DMS 273 (cell line): ENCODE data around the gene NOTCH3.

ENCODE experiments used
- DNase-seq: peaks from one replicate; lab custom pipeline; 2025; ENCODE audit not compliant: unreplicated experiment; lab: John Stamatoyannopoulos, UW

Gene NOTCH3

DNA sequence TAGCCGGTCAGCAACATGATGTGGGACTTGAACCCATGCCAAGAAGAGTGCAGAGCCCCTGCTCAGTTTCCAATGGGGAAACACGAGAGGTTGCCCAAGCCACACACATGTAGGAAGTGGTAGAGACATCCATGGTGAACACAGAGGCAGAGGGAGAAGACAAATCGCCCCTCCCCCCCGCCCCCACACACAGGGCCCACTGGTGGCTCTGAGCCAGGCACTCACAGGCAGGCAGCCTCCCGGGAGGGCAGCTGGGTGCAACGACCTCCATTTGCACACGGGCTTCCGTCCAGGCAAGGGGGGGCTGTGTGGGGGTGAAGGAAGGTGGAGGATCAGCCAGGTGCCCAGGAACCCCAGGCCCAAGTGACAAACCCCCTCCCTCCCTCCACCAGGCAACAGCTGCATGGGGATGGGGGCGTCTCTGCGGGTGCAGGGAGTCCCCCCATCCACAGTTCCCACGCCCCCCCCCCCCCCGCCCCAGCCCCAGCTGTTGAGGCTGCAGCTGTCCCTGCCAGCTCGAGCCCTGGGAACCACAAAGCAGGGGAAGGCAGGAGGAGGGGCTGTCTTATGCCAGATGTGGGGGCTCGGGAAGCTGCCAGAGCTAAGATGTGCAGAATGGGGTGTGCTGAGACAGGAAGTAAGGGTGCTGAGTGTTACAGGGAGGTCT lies 3.4 kb downstream of the NOTCH3 start:
- DNase-seq = peak; percentile 51

DNA sequence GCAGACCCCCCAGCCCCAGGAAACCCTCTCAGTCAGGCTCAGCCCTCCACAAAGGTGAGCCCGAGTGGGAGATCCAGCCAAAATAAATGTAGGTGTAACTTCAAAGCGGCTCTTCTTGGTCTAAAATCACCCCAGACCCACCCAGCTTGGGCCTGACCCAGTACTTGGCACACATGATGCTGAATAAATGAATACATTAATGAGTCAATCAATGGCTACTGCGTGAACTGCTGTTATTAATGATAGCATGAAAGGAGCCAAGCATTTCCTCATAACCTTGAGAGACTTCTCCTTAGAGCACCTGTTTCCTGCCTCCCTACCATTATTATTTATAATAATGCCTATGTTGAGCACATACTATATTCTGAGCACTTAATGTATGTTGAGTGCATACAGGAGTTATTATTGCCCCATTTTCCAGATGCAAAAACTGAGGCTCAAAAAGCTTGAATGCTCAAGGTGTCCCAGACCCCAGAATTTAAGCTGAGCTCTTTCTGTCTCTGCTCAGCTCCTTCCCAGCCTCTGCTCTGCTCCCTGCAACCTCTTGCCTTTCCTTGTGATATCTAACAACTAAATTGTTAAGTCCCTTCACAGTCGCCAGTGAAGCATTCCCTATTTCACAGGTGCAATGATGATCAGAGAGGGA lies 4.3 kb downstream of the NOTCH3 start:
- DNase-seq = no peak

DNA sequence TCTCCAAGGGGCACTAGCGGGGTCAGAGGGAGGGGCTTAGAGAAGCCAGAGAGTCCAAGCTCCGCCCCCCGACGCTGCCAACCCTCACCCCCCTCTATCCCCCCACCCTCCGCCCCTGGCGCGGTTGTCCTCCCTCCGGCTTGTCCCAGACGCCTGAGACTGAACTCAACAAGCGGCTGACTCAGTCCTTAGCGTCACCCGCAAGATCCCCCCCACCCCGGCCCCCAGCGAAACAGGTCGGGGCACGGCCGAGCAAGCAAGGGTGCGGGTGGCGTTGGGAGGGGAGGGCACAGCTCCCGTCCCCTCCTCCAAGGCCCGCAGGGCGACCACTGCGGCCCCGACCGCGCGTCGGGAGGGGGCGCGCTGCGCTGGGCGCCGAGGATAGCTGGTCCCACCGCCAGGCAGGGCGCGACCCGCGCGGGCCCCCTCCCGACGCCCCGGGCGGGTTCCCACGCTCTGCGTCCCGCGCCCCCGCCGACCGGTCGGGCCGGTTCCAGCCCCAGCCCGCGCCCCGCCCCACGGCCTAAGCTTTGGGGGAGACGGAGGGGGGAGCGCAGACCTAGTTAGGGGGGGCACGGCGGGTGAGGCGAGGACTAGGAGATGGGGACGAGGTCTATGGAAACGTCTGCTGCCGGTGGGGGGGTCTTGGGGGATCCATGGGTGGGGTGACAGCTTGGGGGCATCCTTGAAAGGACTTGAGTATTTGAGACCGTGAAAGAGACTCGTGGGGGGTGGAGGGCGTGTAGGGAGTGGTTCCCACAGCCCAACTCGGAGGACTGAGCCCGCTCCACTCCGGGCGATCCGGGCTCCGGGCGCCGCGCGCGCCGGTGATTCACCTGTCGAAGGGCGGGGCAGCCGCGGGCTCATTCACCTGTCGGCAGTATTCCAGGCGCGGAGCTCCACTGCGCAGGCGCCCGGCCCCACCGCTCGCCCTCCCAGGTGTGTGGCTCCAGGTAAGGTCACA lies 5.1 kb downstream of the NOTCH3 start:
- peak; percentile 72 for DNase-seq

DNA sequence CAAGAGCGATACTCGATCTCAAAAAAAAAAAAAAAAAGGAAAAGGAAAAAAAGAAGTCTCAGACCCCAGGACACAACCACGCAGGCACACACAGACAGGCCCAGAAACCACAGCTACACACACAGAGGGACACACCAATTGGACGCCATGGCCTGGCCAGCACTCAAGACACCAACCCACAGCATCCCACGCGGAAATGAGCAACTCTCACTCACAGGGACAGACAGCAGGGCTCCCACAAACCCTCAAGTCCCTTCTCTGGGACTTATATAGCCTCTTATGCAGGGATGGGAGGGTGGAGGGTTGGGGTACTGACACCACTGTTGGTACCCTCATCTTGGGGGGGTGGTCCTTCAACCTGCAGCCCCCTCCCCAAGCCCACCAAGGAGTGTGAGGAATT lies 5.9 kb downstream of the NOTCH3 start:
- no peak for DNase-seq

DNA sequence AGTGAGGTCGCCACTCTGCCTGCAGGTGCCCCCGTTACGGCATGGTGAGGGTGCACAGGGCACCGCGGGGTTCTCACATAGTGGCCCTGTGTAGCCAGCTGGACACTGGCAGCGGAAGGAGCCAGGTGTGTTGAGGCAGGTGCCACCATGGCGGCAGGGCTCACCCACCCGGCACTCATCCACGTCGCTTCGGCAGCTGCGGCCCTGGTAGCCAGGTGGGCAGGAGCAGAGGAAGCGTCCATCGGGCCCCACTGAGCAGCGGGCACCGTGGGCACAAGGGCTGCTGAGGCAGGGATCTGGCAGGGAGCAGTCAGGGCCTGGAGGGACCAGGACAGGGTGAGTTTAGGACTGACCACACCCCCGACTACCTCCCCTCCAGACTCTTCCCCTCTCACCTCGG lies 8.8 kb downstream of the NOTCH3 start:
- DNase-seq = no peak

DNA sequence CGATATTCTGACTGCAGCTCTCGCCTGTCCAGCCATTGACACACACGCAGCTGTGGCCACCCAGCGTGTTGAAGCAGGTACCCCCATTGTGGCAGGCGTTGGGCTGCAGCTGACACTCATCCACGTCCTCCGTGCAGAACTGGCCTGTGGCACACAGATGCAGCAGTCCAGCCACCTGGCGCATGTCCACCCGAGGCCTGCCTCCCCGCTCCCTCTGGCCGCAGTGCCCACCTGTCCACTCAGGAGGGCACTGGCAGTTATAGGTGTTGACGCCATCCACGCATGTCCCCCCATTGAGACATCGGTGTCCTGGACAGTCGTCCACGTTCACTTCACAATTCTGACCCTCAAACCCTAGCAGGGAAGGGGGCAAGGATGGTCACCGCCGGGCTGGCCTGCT lies 9.3 kb downstream of the NOTCH3 start:
- DNase-seq = no peak

DNA sequence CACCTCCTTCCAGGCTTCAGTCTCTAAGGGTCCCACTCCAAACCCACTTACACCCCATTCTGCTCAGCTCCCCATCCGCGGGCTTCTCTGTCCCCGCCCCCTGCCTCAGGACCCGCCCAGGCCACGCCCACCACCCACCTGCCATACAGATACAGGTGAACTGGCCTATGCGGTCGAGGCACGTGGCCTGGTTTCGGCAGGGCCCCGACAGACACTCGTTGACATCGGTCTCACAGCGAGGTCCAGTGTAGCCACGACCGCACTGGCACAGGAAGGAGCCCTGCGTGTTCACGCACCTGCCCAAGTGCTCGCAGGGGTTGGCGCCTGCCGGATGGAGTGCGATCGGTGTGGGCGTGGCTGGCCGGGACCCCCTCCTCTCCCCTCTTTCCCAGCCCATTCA lies 11.9 kb downstream of the NOTCH3 start:
- DNase-seq = no peak

DNA sequence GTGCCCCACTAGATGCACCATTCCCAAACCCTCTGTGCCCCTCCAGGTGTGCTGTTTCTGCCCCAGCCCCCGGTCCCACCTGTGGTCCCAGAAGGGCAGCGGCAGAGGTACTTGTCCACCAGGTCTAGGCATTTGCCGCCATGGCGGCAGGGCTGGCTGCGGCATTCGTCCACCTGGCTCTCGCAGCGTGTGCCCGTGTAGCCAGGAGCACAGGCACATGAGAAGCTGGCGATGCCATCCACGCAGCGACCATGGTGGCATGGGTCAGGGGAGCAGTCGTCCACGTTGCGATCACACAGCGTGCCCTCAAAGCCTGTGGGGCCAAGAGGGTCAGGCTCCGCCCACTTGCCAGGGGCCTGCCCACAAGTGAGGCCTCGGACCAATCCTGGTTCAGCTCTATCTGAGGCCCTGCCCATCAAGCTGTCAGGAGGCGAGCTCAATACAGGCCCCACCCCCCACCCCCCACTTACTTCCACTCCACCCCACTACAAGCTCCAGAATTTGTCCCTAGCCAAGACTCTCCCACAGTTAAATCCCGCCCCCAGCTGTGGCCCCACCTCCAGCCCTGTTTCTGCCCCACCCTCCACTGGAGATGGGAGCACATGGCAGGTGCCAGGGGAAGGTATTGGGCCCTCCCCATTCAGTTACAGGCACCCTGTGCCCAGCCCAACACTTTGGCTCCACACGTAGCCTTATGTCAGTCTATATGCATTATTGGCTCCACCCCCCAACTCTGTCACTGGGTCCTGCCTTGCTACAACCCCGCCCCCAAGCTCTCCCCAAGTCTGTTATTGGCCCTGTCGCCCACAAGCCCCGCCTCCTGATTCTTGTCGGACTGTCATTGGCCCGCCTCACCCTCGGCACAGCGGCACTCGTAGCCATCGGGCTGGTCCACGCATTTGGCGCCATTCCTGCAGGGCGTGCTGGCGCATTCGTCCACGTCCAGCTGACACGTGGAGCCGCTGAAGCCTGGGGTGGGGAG lies 13.5 kb downstream of the NOTCH3 start:
- DNase-seq = peak; percentile 50

DNA sequence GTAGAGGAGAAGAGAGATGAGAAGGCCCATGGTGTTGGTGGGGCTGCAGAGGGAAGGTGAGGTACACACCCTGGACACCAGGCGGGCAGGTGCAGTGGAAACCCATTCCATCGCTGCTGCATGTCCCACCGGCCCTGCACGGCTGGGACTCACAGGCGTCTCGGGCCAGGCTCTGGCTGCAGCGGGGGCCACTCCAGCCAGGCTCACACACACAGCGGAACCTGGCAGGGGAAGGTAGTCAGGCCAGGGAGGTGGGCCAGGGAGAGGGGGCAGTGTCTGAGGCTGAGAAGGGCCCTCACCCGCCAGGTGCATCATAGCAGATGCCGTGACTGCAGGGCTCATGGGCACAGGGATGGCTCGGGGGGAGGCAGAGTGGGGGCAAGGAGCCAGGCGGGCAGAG lies 15.6 kb downstream of the NOTCH3 start:
- no peak for DNase-seq

DNA sequence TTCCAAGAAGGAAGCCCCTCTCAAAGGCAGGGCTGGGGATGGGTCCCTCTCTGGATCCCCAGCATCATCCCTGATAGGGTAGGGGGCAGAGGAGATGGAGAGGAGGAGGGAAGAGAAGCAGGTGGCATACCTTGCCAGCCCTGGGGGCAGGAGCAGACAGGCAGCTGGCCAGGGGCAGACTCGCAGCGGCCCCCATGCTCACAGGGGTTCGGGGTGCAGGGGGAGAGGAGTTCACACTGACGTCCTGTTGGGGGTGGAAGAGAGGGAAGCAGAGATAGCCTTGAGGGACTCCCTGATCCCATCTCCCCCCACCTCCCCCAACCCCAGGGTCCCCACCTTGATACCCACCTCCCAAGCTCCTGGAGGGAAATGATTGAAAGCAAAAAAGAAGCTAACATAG lies 16.0 kb downstream of the NOTCH3 start:
- no peak for DNase-seq

DNA sequence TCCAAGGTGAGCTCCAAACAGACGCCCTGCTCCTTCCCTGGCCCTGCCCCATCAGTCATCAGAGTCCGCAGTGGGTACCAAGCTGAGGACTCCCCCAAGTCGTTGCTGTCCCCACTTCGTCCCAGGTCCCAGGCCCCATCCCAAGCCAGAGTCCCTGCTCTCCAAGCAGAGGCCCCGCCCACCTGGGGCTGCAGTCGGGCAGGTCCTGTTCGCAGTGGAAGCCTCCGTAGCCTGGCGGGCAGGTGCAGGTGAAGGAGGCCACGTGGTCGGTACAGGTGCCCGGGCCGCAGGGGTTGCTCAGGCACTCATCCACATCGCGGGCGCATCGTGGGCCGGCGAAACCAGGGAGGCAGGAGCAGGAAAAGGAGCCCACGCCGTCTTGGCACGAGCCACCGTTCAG lies 19.4 kb downstream of the NOTCH3 start:
- no peak for DNase-seq

DNA sequence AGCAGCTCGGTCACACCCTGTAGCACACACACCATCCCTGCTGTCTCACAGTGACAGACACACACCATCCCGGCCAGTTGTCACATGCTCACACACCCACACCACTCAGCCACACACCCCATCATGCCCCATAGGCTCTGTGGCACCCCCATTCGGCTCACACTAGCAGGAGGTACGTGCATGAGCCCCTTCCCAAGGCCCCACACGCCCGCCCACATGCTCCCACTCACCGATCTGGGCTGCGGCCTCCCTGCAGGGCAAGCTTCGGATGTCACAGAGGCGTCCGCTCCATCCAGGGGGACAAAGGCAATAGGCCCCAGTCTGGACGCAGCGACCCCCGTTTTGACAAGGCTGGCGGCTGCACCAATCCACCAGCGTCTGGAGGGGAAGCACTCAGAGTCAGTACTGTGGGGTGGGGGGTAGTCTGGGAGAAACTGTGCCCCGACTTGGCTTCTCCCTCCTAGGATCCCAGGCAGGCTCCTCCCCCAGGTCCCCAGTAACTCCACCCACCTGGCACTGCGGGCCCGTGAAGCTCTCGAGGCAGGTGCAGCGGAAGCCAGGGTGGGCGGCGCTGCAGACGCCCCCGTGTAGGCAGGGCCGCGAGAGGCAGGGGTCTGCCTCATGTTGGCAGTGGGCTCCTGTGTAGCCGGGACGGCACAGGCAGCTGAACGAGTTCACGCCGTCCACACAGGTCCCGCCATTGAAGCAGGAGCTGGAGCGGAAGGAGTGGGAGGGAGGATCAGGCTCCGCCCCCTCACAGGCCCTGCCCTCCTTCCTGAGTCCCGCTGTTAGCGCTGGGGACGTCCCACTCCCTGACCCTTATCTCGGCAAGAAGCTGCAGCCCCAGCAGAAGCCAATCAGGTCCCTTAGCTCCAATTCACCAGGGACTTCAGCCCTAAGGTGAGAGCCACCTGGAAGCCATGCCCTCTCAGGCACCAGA lies 20.1 kb downstream of the NOTCH3 start:
- peak; percentile 41 for DNase-seq

DNA sequence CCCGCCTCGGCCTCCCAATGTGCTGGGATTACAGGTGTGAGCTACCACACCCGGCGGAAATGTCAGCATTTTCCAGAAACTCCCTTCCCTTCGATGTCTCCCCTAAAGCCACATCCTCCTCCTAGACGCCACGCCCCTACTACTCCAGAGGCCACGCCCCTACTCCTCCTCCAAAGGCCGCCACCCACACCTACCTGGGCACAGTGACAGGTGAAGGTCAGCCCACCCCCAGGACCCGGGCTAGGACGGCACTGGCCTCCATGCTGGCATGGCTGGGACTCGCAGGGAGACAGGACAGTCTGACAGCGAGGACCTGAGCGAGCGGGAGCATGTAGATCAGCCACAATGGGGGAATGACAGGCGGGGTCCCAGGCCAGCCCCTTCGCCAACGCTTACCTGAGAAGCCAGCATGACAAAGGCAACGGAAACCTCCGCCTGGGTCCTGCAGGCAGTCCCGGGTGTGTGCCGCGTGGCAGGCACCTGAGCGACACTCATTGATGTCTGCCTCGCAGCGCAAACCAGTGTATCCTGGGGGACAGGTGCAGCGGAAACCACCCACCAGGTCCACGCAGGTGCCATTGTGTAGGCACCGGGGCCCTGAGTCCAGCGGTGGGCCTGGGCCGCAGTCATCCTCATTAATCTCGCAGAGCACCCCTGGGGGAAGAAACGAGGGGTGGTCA lies 22.0 kb downstream of the NOTCH3 start:
- no peak for DNase-seq

DNA sequence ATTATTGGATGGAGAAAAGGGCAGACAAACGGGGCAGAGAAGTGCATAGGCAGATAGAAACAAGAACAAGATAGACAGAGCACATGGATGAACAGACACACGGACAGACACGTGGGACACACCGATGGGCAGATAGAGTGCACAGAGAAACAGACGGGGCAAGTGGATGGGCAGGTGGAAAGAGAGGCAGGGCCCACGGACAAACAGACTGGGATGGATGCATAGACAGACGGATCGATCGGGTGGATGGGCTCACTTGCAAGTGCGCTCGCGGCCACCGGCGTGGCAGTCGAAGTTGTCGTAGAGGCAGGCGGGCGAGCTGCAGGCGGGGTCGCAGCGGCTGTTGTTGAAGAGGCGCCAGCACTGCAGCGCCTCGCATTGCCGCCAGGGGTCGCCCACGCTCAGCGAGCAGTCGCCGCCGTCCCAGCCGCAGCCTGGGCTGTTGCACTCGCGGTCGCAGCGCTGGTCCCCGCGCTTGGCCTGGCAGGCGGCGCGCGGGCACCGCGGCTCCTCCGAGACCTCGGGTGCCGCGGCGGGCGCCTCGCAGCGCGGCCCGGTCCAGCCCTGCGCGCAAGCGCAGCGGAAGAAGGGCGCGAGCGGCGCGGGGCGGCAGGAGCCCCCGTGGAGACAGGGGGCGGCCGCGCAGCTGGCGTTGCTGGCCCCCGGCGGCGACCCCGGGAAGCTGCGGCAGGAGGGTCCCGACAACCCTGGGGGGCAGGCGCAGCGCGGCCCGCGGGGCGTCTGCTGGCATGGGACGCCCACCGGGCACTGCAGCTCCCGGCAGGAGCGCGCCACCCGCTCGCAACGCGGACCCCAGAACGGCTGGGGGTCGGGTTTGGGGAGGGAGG lies 23.3 kb downstream of the NOTCH3 start:
- peak; percentile 94 for DNase-seq

DNA sequence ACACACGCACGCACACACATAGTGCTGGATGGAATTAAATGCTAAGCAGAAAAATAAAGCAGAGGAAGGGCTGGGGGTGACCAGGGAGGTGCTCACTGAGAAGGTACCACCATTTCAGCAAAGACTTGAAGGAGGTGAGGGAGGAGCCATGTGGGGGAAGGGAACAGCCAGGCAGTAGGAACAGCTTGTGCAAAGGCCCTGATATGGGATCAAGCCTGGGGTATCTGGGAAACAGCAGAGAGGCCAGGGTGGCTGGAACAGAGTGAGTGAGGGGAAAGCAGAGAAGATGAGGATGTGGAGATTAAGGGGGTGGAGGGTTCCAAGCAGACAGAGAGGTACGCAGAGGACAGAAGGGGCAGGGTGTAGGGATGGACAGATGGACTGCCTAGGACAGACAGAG lies 25.2 kb downstream of the NOTCH3 start:
- no peak for DNase-seq

DNA sequence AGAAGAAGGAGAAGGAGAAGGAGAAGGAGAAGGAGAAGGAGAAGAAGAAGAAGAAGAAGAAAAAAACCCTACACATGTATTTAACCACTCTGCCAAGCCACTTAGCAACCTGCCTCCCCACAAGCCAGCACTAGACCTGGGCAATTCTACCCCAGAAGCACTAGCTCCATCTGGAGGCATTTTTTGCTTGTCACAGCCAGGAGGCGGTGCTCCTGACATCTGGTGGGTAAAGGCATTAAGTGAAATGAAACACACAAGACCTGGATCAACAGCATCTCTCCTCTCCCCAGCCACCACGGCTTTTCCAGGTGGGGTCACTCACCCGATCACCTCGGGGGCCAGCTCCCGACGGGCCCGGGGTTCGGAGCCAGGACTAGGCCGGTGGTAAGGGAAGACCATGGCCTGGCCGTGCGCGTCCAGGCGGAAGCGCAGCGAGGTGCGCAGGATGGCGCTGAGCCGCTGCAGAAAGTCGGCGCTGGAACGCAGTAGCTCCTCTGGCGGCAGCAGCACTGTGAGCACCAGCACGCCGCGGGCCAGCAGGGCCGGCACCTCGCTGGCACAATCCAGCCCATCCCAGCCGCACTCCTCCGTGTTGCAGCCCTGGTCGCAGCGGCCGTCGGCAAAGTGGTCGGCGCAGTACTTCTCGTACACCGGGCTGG lies 26.9 kb downstream of the NOTCH3 start:
- peak; percentile 82 for DNase-seq

DNA sequence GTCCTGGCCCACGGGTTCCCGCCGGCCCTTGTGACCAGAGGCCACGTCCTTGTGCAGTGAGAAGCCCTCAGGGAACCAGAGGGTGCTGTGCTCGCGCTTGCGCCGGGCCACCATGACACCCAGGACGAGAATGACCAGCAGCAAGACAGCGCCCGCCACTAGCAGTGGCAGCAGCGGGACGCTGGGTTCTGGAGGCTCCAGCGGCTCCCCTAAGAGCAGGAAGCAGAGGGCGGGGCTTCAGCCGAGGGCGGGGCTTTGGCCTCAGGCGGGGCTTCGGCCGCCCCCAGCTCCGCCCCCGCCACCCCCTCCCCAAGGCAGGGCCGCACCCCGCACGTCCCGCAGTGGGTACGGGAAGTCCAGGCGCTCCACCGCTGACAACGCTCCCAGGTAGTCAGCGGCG lies 30.4 kb downstream of the NOTCH3 start:
- DNase-seq = no peak
